Frontal cortex (tissue), 4 donors: ENCODE results near the gene PHACTR3. TPM values are rescaled to one million over a fixed set of nuclear protein-coding genes. Genes with fewer than 3 reads are reported as not detected.

Experiments used
- DNase-seq, 2 donors: peaks; one replicate each; pipeline ENCODE4 v3.0.0; 2012; ENCODE audit warnings: low spot score in 2 of 2
- FAIRE-seq: peaks from 2 replicates; lab custom pipeline; 2012; peaks lifted over from hg19 to GRCh38; lab: Jason Lieb, UNC
- total RNA-seq: library from RNA; depleted of rRNA; stranded (reverse); fragments of >200 nt; gene quantifications from one replicate; pipeline ENCODE4 v1.2.3, GENCODE V29; 2014
- donor health status: control.
- donor health status: control.
- donor health status: control.

Gene PHACTR3
- total RNA-seq, 1 donor from 2014 or later = 40.8 TPM

DNA sequence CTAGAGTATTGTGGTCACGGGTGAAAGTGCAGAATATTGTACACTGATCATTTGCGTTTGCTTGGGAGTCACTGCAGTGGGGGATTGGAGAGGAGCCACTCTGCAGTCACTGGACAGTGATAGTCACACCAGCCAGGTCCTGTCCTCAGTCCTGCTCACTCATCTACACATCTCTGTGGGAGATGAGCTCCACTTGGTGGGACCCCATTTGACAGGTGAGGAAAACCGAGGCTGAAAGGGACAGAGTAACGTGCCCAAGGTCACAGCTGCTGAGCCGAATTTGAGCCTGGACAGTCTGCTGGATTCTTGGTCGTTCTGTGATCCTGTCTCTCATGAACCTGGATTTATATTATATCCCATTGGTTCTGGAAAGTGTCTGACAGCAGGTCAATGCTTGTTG, 17.7 kb upstream of the PHACTR3 start:
- DNase-seq (no peak), FAIRE-seq (no peak)

DNA sequence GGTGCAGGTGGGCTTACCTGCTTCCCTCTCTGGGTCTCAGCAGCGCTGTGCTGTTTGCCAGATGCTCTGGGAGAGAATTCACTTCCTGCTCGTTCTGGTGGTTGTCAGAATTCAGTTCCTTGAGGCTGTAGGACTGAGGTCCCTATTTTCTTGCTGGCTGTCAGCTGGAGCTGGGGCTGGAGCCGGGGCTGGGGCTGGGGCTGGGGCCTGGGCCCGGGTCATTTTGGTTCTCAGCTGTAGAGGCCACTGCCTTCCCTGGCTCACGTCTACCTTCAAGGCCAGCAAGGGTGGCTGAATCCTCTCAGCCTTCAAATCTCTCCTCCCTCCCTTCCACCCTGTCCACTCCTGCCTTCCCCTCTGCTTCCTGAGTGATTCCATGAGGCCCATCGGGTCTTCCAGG, 16.8 kb upstream of the PHACTR3 start:
- FAIRE-seq (no peak), DNase-seq (no peak)

DNA sequence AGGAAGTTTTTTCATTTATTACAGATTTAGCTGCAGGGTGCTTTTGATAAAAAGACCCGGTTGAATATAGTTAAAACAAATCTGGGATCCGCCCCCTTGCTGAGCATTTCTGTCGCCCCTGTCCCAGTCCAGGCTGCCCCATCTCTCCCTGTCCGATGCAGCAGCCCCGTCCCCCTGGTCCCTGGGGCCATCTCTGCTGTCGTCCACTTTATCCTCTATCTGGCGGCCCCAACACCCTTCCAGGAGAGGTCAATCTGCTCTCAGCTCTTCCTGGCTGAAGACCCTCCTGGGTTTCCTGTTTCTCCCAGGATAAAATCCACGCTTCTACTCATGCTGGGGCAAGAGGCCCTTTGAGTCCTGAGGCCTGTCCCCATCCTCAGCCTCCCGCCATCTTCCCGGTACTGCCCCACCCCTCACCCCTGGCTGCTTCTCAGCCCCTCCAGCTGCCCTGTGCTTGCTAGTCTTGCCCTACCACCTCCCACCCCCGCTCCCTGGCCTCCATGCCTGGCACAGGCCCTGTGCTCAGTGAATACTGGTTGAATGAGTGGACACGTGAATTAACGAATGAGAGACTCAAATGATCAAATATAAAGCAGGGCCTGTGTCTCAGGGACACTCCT, 16.0 kb upstream of the PHACTR3 start:
- no peak for FAIRE-seq
- DNase-seq = no peak

DNA sequence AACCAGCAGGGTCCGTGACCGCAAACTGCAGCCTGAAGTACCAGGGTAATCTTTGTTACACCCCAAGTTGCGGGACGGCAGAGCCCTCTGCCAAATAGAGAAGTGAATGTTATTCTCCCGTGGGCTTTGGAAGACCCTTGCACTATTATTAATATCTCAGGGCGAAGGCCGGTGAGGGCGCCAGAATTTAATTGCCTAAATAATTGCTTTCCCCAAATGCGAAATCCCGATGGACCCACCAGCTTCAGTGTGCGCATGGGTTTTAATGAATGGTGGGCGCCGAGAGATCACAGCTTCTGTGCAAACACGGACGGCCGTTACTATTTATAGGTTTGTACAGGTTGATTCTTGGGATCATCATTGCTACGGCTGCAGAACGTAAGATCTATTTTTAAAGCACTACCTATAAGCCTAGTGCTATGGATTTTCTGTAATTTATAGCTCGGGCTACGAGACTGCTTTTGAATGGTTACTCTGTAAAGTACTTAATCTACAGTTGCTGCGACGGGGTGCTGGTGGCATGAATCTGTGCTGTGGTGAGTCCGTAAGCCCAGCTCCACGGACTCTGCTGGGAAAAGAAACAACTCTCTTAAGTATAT, 15.2 kb upstream of the PHACTR3 start:
- DNase-seq (no peak), FAIRE-seq (no peak)

DNA sequence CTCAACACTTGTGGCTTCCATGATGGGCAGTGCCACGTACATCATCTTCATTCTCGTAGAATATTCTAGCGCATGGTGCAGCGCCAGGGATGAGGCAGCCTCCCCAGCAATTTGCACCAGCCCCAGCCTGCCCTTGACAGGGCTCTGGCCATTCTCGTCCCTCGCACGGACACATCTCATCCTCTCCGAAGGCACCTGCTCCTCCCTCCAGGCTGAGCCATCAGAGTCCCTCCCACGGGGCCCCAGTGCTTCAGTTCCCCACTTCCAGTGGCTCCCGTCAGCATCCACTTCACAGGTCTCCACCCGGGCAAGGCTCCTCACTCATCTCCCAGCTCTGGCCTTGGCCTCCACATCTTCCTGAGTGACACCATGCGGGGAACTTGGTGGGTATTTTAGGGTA, 13.3 kb upstream of the PHACTR3 start:
- DNase-seq = no peak

DNA sequence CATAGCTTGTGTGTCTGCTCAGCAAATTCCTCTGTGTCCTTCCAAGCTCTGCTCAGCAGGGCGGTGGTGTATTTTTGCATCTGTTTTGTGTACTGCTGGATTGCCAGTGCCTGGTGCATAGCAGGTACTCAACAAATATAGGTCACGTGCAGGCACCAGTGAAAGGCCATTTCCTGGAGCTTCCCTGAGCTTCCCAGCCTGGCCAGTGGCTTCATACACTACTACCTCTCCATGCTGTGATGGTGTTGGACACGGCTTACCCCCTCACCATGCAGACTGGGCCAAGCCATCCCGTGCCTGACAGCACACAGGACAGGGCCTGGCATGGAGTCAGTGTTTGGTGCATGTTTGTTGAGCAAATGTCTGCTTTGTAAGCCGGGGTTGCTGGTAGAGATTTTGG, 7.7 kb upstream of the PHACTR3 start:
- DNase-seq (no peak), FAIRE-seq (no peak)

More for the DNA sequence above, 13.3 kb upstream of the PHACTR3 start:
- FAIRE-seq = no peak

DNA sequence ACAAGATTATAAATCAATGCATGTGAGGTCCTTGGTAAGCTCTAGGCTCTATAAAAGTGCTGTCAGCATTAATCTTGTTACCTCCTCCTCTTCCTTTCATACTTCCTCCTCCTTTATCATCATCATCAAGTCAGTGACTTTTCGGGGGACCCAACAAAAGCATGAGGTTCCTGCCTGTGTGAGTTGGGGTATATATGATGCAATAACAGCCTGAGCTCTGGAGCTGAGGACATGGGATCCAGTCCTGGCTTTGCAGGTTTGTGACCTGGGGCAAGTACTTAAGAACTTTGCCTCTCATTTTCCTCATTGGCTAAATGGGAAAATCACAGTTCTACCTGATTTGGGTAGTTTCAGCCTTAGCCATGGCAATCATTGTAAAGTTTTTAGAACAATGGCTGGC, 7.1 kb upstream of the PHACTR3 start:
- FAIRE-seq (no peak), DNase-seq (no peak)

DNA sequence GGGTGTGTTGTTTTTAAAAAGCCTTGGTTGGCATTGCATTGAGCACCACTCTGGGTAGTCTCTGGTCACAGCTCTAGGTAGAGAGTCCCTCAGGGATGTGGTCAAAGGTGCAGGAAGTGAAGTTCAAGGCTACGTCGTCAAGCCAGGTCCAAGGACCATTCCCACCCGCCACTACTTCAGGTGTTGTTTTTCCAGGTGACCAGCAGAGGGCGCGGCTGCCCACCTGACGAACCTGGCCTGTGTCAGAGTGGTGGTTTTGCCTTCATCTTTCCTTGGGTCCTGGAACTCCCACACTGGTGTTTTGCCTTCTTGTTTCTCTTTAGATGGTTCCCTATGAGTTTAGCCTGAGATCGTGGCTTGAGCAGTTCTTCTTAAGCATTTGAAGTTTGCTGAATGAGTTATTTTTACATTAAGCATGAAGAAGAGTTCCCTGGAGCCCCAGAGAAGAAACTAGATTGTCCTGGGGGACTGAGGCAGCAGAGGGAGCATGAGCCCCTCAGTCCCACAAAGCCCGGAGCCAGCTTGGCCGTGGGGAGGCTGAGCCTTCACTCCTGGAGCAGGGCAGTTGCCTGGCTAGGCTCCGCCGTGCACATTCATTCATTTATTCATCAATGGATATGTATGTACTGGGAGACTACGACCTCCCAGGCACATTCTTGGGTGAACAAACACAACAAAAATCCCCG, 5.6 kb upstream of the PHACTR3 start:
- FAIRE-seq = no peak
- peak in 1 of 2 donors; percentile 66 for DNase-seq

DNA sequence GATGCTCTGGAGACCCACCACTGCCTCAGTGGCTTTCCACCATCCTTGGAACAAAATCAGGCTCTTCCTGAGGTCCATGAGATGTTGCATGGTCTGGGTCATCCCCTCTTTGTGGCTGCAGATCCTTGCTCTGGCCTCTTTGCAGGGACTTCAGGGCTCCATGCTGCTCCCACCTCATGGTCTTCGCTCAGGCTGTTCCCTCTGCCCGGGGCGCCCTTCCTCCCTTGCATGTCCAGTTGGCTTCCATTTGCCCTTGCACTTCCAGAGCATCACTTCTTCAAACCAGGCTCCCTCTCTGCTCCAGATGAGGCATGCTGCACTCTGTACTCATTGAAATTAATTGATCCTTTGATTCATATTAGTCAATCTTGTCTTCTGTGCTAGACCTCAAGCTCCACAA, 4.4 kb upstream of the PHACTR3 start:
- FAIRE-seq = no peak
- no peak for DNase-seq

DNA sequence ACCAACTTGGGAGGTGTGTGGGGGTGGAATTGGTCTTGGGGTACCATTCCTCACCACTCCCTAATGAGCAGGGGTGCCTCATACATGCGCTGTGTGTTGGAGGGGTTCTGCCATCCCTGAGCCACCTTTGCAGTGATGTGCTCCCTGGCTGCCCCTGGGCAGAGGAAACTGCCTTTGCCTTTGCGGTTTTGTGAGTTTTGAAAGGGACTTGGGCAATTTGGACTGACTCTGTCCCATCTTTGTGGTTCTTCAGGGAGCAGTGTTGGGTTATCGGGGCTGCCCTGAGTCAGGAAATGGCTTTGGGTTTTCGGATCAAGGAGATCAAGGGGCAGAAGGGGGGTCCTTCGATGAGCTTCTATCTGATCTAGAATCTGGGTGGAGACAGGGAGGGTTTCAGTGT, 3.9 kb upstream of the PHACTR3 start:
- DNase-seq (no peak), FAIRE-seq (no peak)

DNA sequence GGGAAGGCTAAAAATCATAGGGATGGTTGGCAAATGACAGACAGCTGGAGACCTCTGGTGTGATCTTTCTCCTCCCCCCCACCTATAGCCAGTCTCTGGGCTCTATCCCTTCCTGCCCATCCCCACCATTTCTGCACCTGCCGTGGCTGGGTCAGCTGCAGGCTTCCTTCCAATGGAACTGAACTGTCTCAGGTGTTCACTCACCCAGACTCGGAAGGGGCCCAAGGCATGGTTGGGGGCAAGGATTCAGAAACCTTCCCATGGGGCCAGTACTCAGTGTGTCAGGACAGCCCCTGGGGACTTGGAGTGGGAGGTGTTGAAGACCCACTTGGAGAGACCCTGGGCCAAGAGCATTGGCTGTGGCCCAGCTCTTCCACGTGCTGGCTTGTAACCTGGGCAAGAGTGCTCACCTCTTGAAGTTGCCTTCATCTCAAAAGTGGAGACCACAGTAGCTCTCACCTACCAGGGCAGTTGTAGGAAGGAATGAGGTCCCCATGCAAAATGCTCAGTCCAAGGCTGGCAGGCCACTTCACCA, 1.7 kb upstream of the PHACTR3 start:
- DNase-seq = no peak
- FAIRE-seq = no peak

DNA sequence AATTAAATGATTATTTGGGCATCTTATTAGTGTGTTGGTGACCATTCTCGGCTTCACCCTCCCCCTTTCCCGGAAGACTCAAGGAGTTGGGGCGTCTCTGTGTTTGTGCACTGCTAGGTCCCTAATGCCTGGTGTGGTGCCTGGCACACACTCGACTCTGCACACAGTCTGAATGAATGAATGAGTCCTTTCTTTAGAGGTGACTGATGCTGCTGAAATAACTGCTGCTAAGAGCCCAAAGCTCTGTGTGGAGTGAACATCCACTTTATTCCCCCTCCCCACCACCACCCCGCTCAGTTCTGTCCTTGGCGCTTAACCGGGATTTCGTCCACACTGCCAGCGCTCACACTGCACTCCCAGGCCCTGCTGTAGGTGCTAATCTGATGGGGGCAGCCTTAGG, 1.2 kb upstream of the PHACTR3 start:
- FAIRE-seq (no peak), DNase-seq (no peak)

DNA sequence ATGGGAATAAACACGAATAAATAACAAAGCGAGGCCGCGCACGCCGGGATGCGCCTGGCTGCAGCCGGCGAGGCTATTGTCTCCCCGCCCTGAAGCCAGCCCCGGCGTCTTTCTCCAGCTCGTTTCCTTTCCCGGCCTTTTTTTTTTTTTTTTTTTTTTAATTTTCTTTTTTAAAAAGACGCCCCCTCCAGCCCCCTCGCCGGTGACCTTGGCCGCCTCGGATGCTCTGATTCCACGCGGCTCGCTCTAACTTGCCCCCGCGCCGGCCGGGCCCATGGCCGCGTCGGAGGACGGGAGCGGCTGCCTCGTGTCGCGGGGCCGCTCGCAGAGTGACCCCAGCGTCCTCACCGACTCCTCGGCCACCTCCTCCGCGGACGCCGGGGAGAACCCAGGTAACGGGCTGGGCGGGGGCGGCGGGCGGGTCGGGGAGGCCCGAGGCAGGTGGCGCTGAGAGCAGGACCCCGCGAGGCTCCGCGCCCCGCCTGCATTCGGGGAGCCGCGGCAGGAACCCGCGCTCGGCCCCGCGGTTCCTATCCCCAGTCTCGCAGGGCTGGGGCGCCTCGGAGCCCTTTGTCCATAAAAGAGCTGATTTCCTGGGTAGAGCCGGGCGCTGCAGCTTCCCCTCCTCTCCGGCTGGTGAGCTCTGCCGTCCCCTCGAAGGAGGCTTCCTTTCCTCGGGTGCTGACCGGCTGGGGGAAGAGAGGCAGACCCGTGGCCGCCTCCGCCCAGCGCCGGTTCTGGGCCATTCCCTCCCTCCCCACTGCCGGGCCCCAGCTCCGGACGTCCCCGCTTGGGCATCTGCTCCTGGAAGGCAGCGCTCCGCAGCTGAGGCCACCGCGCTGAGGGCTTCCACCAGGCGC, 631 bp downstream of the PHACTR3 start:
- FAIRE-seq (no peak), DNase-seq (peak; percentile 48 to 63)

DNA sequence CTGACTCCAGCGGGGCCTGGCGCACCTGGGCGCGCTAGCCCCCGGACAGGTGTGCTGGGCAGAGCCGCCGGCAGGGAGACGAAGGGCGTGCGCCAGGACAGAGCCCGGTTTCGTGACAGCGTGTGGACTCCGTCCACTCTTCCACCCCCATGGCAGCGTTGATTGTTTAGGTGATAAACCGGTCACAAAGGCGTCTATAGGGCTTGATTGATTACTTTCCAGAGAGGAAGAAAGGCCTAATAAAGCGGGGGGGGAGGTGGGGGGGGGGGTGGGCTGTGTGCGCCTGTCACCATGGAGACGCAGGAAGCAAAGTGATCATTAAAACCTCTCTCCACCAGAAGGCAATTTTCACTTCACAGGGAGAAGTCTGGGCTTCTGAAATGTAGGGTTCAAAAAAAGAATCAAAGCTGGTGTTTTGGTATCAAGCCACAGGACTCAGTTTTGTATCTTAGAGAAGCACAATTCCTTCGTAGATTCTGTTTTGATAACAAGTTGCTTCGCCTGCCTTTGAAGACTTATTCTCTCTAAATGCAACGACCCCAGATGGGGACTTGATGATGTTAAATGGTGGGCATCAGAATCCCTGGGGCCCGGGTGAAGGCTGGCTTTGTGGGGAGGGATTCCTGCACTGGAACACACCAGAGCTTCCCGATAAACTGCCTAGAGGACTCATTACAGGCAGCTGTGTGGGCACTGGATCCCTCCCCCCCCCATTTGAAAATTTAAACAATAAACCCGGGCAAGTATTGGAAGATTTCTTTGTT, 1.4 kb downstream of the PHACTR3 start:
- peak in 1 of 2 donors; percentile 57 for DNase-seq
- FAIRE-seq = no peak

DNA sequence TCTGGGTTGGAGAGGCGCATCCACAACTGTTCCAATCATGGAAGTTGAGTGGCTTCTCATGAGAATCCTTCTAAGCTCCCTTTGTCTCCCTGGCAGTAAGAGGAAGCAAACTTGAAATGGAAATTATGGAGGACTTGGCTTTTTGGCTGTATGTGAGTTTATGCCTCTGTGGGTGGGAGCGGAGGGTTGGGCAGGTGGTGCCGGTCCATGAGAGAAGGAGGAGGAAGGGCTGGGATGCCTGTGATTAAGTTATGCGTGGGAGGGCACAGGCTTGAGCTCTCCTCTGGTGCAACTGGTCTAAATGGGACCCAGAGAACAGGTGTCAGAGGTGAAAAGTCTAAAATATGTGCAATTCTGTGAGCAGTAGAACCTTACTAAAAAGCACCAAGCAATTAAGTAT, 2.2 kb downstream of the PHACTR3 start:
- no peak for FAIRE-seq

DNA sequence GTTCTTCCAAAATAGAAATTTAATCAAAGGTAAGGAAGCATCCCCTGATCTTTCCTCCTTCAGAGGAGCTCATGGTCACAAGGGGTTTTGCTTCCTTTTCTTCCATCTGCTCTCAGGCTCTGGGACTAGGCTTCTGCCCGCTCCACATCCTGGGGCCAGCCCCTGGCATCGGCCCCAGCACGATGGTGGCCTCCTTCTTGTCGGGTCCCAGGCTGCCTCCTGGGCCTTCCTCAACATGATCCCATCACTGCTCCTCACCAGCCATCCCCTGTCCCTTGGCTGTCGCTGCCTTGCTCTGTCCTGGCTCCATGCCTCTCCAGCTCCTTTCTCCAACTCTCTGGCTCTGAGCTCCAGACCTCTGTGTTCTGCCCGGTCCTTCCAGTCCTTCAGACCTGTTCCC, 4.1 kb downstream of the PHACTR3 start:
- no peak for DNase-seq
- no peak for FAIRE-seq

More for the DNA sequence above, 2.2 kb downstream of the PHACTR3 start:
- no peak for DNase-seq

DNA sequence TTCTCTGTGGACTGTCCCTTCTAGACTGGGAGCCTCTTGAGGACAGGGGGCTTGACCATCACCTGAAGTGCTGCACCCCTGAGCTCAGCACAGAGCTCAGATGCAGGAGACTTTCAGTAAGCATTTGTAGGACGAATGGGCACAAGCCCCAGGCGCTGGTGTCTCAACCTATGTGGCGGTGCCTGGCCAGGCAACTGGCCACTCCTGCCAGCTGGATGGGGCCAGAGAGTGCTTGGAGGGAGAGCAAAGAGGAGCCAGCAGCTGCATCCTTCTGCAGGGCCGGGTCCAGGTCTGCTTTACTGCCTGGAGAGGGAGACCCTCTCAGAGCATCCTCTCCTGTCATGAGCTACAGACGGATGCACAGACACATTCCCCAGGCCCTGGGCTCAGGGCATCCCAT, 4.5 kb downstream of the PHACTR3 start:
- DNase-seq (no peak), FAIRE-seq (no peak)

DNA sequence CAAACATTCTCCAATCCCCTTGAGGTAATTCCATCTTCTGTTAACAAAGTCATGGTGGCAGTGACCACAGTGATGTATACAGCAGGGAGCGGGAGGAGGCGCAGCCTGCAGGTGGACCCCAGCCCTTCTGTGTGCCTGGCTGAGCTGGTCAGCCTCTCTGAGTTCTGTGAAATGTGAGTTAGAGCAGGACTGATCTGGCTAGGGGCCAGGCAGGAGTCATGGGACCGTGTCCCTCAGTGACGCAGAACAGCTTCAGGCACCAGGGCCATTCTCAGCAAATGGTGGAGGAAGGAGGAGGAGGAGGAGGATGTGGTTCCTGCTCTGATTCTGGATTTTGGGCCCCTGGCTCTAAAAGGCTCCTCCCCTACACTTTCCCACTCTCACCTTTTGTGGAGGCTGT, 6.9 kb downstream of the PHACTR3 start:
- no peak for FAIRE-seq
- peak in 1 of 2 donors; percentile 47 for DNase-seq

DNA sequence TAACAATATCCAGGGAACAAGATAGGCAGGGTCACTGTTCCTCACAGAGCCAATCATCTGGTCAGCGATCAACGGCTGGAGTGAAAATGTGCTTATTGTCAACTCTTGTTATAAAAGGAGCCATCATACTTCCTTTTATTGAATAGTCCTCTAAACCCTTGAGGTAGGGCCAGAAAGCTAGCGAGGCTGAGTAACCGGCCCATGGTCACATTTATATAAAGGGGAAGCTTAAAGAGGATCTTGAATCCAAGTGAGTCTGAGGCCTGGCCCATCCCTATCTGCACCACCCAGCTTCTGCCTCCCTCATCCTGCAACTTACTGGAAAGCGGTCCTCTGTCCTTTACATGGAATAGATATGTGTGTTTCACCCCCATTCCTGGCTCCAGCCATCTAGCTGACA, 9.5 kb downstream of the PHACTR3 start:
- FAIRE-seq = no peak
- DNase-seq = no peak

DNA sequence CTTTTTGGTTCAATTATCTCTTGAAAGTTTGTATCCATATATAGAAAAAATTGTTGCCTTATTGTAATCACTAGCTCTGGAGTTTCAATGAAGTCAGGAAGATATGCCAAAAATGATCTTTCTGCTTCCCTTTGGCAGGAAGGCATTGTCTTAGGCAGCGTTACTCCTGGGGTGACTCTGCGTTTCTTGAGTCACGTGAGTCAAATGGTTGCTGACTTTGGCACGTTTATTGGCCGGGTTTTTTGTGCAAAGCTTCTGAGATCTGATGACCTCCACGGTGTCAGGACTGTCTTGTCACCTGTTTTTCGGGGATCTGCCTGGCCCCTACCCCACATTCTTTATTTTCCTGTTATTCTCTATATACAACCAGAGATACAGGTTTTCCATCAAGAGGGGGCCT, 10.4 kb downstream of the PHACTR3 start:
- no peak for DNase-seq
- FAIRE-seq = no peak
